ENCODE results near the gene ELMO2.

The ELMO2 gene

GRCh38 chr20:46408281-46408731 is 1.9 kb upstream of the ELMO2 start:
- in situ Hi-C loops (cut with MboI; ENCODE audit: low pct_unique_long_range_greater_than_20kb, low sequenced_read_pairs, unreplicated experiment) = no loop called here
- TF ChIP-seq CTCF (IDR thresholded peaks at IDR 0.05; ENCODE audit: extremely low read depth, insufficient read depth, missing control alignments) = no peak
- no peak for DNase-seq (ENCODE audit: low spot score)

GRCh38 chr20:46407671-46407996 is 1.2 kb upstream of the ELMO2 start:
- no peak for DNase-seq (ENCODE audit: low spot score)
- in situ Hi-C loops (cut with MboI; ENCODE audit: low pct_unique_long_range_greater_than_20kb, low sequenced_read_pairs, unreplicated experiment) = no loop called here
- no peak for TF ChIP-seq CTCF (IDR thresholded peaks at IDR 0.05; ENCODE audit: extremely low read depth, insufficient read depth, missing control alignments)

GRCh38 chr20:46406986-46407670 is 713 bp upstream of the ELMO2 start:
- TF ChIP-seq CTCF (IDR thresholded peaks at IDR 0.05; ENCODE audit: extremely low read depth, insufficient read depth, missing control alignments) = no peak
- DNase-seq (ENCODE audit: low spot score) = no peak
- in situ Hi-C loops (cut with MboI; ENCODE audit: low pct_unique_long_range_greater_than_20kb, low sequenced_read_pairs, unreplicated experiment) = no loop called here

- no peak for DNase-seq (ENCODE audit: low spot score)
- no peak for TF ChIP-seq CTCF (IDR thresholded peaks at IDR 0.05; ENCODE audit: extremely low read depth, insufficient read depth, missing control alignments)
- in situ Hi-C loops (cut with MboI; ENCODE audit: low pct_unique_long_range_greater_than_20kb, low sequenced_read_pairs, unreplicated experiment) = no loop called here
Measured at GRCh38 chr20:46402331-46402811, 4.0 kb downstream of the ELMO2 start.

GRCh38 chr20:46401478-46401860 is 4.9 kb downstream of the ELMO2 start:
- DNase-seq (ENCODE audit: low spot score) = no peak
- in situ Hi-C loops (cut with MboI; ENCODE audit: low pct_unique_long_range_greater_than_20kb, low sequenced_read_pairs, unreplicated experiment) = no loop called here
- TF ChIP-seq CTCF (IDR thresholded peaks at IDR 0.05; ENCODE audit: extremely low read depth, insufficient read depth, missing control alignments) = no peak

- in situ Hi-C loops (cut with MboI; ENCODE audit: low pct_unique_long_range_greater_than_20kb, low sequenced_read_pairs, unreplicated experiment) = no loop called here
- no peak for TF ChIP-seq CTCF (IDR thresholded peaks at IDR 0.05; ENCODE audit: extremely low read depth, insufficient read depth, missing control alignments)
- DNase-seq (ENCODE audit: low spot score) = no peak
Measured at GRCh38 chr20:46400828-46401477, 5.5 kb downstream of the ELMO2 start.
